GM23338 (cell line): ENCODE measurements around the gene FAM168A. TPM values are rescaled to one million over a fixed set of nuclear protein-coding genes. Genes with fewer than 3 reads are reported as not detected.
A peak's percentile ranks its signal among the peaks of the same experiment; 100 is the strongest.

ENCODE experiments used
- ATAC-seq: fragments of 200-7000 bp; cut with Tn5 transposase; 3 replicates; pipeline ENCODE4 v1.9.1; 2020
- DNase-seq: peaks from one replicate; pipeline ENCODE4 v3.0.0-alpha.2; 2015; ENCODE audit warnings: low spot score
- H2AFZ ChIP-seq: fragments of 200-600 bp; sonication (generic); 2 replicates; pipeline ENCODE4 v1.8.0; 2016; ENCODE audit warnings: antibody characterized with exemption, mild to moderate bottlenecking, moderate library complexity
- H3F3A ChIP-seq: fragments of 200-600 bp; sonication (generic); replicated peaks from 2 replicates; pipeline ENCODE4 v1.8.0; 2017; ENCODE audit warnings: antibody characterized with exemption, mixed run types, low read depth
- H3K27ac ChIP-seq: fragments of 200-600 bp; sonication (generic); 2 replicates; pipeline ENCODE4 v1.6.1; 2016; ENCODE audit warnings: low read depth
- H3K27me3 ChIP-seq: fragments of 200-600 bp; sonication (generic); 2 replicates; pipeline ENCODE4 v1.8.0; 2016; ENCODE audit warnings: mild to moderate bottlenecking, mixed run types, moderate library complexity; ENCODE audit not compliant: insufficient read depth
- H3K36me3 ChIP-seq: fragments of 200-600 bp; sonication (generic); 2 replicates; pipeline ENCODE4 v1.8.0; 2016; ENCODE audit warnings: mild to moderate bottlenecking; ENCODE audit not compliant: insufficient read depth
- H3K4me1 ChIP-seq: fragments of 200-600 bp; sonication (generic); 2 replicates; pipeline ENCODE4 v1.8.0; 2016; ENCODE audit warnings: mild to moderate bottlenecking, moderate library complexity; ENCODE audit not compliant: insufficient read depth
- H3K4me2 ChIP-seq: fragments of 200-600 bp; sonication (generic); 2 replicates; pipeline ENCODE4 v1.7.1; 2017; ENCODE audit warnings: mixed run types
- H3K4me3 ChIP-seq: fragments of 200-600 bp; sonication (generic); 2 replicates; pipeline ENCODE4 v1.6.1; 2016; ENCODE audit warnings: mixed run types
- H3K79me2 ChIP-seq: fragments of 200-600 bp; sonication (generic); replicated peaks from 2 replicates; pipeline ENCODE4 v1.8.0; 2017; ENCODE audit warnings: mild to moderate bottlenecking; ENCODE audit not compliant: insufficient read depth
- H3K9me2 ChIP-seq: fragments of 200-600 bp; sonication (generic); 2 replicates; pipeline ENCODE4 v1.8.0; 2017; ENCODE audit not compliant: insufficient read depth
- H4K20me1 ChIP-seq: fragments of 200-600 bp; sonication (generic); replicated peaks from 2 replicates; pipeline ENCODE4 v1.8.0; 2017; ENCODE audit warnings: mild to moderate bottlenecking; ENCODE audit not compliant: insufficient read depth
- H3K27ac Mint-ChIP-seq: 2 replicates; pipeline ENCODE4 v1.8.0; 2020; ENCODE audit warnings: inconsistent platforms, mild to moderate bottlenecking, moderate library complexity, mixed read lengths
- H3K27me3 Mint-ChIP-seq: 3 replicates; pipeline ENCODE4 v1.8.0; 2022; ENCODE audit warnings: low read depth, mild to moderate bottlenecking, moderate library complexity, mixed read lengths, inconsistent platforms; ENCODE audit not compliant: insufficient read depth, poor library complexity
- H3K36me3 Mint-ChIP-seq: 3 replicates; pipeline ENCODE4 v1.8.0; 2021; ENCODE audit warnings: low read depth, mild to moderate bottlenecking, inconsistent platforms, moderate library complexity, mixed read lengths
- H3K4me1 Mint-ChIP-seq: 3 replicates; pipeline ENCODE4 v1.8.0; 2020; ENCODE audit warnings: mild to moderate bottlenecking, inconsistent platforms, mixed read lengths
- H3K4me3 Mint-ChIP-seq: 3 replicates; pipeline ENCODE4 v1.8.0; 2021; ENCODE audit warnings: moderate library complexity, mild to moderate bottlenecking, inconsistent platforms, mixed read lengths
- H3K9me3 Mint-ChIP-seq: 3 replicates; pipeline ENCODE4 v1.8.0; 2020; ENCODE audit warnings: moderate library complexity, mild to moderate bottlenecking, inconsistent platforms, mixed read lengths
- CREB1 ChIP-seq: fragments of 250-450 bp; sonication (Bioruptor Pico); IDR thresholded peaks from 2 replicates; pipeline ENCODE4 v1.5.0; 2020; ENCODE audit warnings: low read depth, mild to moderate bottlenecking, moderate library complexity
- CTCF ChIP-seq, 2 experiments: fragments of 200-600 bp in 1 of 2; sonication (generic) in 1 of 2; conservative IDR thresholded peaks; 2 replicates each; pipeline versions ENCODE4 v1.5.1 to v1.6.1; 2016 to 2017; ENCODE audit warnings: antibody characterized with exemption in 2 of 2, low read depth in 2 of 2, mild to moderate bottlenecking in 2 of 2, moderate library complexity in 1 of 2
- ETS1 ChIP-seq: IDR thresholded peaks from 2 replicates; pipeline ENCODE4 v1.6.1; 2016; ENCODE audit warnings: antibody characterized with exemption
- EZH2 ChIP-seq: fragments of 200-600 bp; sonication (generic); IDR thresholded peaks from one replicate; pipeline ENCODE4 v1.8.0; 2017; ENCODE audit warnings: antibody characterized with exemption, mild to moderate bottlenecking, low read depth; ENCODE audit not compliant: unreplicated experiment
- EZH2phosphoT487 ChIP-seq: fragments of 200-600 bp; sonication (generic); IDR thresholded peaks from one replicate; pipeline ENCODE4 v1.8.1; 2018; ENCODE audit warnings: antibody characterized with exemption; ENCODE audit not compliant: unreplicated experiment
- JUNB ChIP-seq: IDR thresholded peaks from one replicate; pipeline ENCODE4 v1.6.1; 2016; ENCODE audit warnings: antibody characterized with exemption; ENCODE audit not compliant: unreplicated experiment
- NANOG ChIP-seq: IDR thresholded peaks from 2 replicates; pipeline ENCODE4 v1.6.1; 2016; ENCODE audit warnings: antibody characterized with exemption, borderline replicate concordance
- POLR2AphosphoS5 ChIP-seq: IDR thresholded peaks from 2 replicates; pipeline ENCODE4 v1.6.1; 2016; ENCODE audit warnings: antibody characterized with exemption, low read depth
- REST ChIP-seq: IDR thresholded peaks from one replicate; pipeline ENCODE4 v1.6.1; 2018; ENCODE audit warnings: antibody characterized with exemption; ENCODE audit not compliant: unreplicated experiment
- STAT1 ChIP-seq: IDR thresholded peaks from one replicate; pipeline ENCODE4 v1.6.1; 2016; ENCODE audit warnings: antibody characterized with exemption; ENCODE audit not compliant: unreplicated experiment
- ZNF114 ChIP-seq: fragments of 250-450 bp; sonication (Bioruptor Pico); IDR thresholded peaks from 2 replicates; pipeline ENCODE4 v1.5.0; 2020; ENCODE audit warnings: mild to moderate bottlenecking, moderate library complexity
- ZNF331 ChIP-seq: fragments of 250-450 bp; sonication (Bioruptor Pico); IDR thresholded peaks from 2 replicates; pipeline ENCODE4 v1.5.0; 2020; ENCODE audit warnings: low read depth, mild to moderate bottlenecking, moderate library complexity
- ZNF462 ChIP-seq: fragments of 250-450 bp; sonication (Bioruptor Pico); IDR thresholded peaks from 2 replicates; pipeline ENCODE4 v1.5.0; 2020; ENCODE audit warnings: mild to moderate bottlenecking, moderate library complexity
- polyA plus RNA-seq: library from polyadenylated mRNA; unstranded; fragments of >200 nt; fragmentation: Nextera tagmentation; extraction: Ambion mirVana; gene quantifications from 2 replicates; pipeline ENCODE4 v1.2.1, GENCODE V29; 2016
- total RNA-seq: library from RNA; depleted of rRNA; stranded (reverse); fragments of >200 nt; shearing (Covaris generic); gene quantifications from 2 replicates; pipeline ENCODE4 v1.2.3, GENCODE V29; 2014

The FAM168A gene
- total and polyA plus RNA-seq, 2 experiments from 2014 or later = 8.0 to 20.3 TPM

- Mint-ChIP-seq H3K36me3 (no peaks in the 10 kb centered on the region; the same call in 2 of the 3 replicates), H3K4me1 (peaks cover 23% of the 10 kb centered on the region), H3K9me3 (no peaks in the 10 kb centered on the region), H3K27me3 (peaks cover 6% of the 10 kb centered on the region), H3K27ac (peak overlapping the region; percentile 52), H3K4me3 (no peak overlapping the region)
- Histone ChIP-seq H3K36me3 (no peaks in the 10 kb centered on the region), H3K79me2 (peaks cover 5% of the 10 kb centered on the region; the same call in 1 of the 2 replicates), H2AFZ (no peak overlapping the region), H4K20me1 (no peaks in the 10 kb centered on the region; the same call in none of the 2 replicates), H3K9me2 (no peaks in the 10 kb centered on the region), H3K27ac (no peak overlapping the region), H3K4me2 (no peak overlapping the region), H3F3A (no peaks in the 10 kb centered on the region), H3K27me3 (no peaks in the 10 kb centered on the region), H3K4me3 (no peak overlapping the region), H3K4me1 (no peaks in the 10 kb centered on the region)
- ATAC-seq = no peak
- TF ChIP-seq EZH2phosphoT487 (no peak), ETS1 (no peak), CTCF (conservative IDR thresholded peaks at IDR 0.05; ENCODE audit: low read depth in 2 of 2) (no peak), STAT1 (no peak), POLR2AphosphoS5 (no peak), ZNF462 (no peak), JUNB (no peak), REST (no peak), ZNF114 (CRISPR knock-in tag) (no peak), CREB1 (CRISPR knock-in tag) (no peak), NANOG (no peak), EZH2 (no peak), ZNF331 (no peak)
- DNase-seq = no peak
Measured at GRCh38 chr11:73384872-73385689, 212.8 kb downstream of the FAM168A start.
